ENCODE measurements around the gene SDC3.

GRCh38 chr1:30912224-30912623 lies 3.7 kb upstream of the SDC3 start:
- no peak for TF ChIP-seq CTCF (conservative IDR thresholded peaks at IDR 0.05; ENCODE audit: low read depth, low read length)
- TF ChIP-seq EZH2 (IDR thresholded peaks at IDR 0.05; ENCODE audit: low read length, unreplicated experiment): no peak
